Stimulated activated CD4-positive, alpha-beta T cell treated with anti-CD3 and anti-CD28 coated beads, Interleukin-15, amount 100 ng/mL, for 24 hours (primary cell): ENCODE measurements around the gene SORBS2.
"Not testable (repeated sequence)": the region's sequence is repeated elsewhere in the genome, so short reads cannot be mapped to it uniquely, and the experiment has no call there.

Experiments used
- DNase-seq: peaks from one replicate; pipeline ENCODE4 v3.0.0-alpha.2; 2020

SORBS2 gene

DNA sequence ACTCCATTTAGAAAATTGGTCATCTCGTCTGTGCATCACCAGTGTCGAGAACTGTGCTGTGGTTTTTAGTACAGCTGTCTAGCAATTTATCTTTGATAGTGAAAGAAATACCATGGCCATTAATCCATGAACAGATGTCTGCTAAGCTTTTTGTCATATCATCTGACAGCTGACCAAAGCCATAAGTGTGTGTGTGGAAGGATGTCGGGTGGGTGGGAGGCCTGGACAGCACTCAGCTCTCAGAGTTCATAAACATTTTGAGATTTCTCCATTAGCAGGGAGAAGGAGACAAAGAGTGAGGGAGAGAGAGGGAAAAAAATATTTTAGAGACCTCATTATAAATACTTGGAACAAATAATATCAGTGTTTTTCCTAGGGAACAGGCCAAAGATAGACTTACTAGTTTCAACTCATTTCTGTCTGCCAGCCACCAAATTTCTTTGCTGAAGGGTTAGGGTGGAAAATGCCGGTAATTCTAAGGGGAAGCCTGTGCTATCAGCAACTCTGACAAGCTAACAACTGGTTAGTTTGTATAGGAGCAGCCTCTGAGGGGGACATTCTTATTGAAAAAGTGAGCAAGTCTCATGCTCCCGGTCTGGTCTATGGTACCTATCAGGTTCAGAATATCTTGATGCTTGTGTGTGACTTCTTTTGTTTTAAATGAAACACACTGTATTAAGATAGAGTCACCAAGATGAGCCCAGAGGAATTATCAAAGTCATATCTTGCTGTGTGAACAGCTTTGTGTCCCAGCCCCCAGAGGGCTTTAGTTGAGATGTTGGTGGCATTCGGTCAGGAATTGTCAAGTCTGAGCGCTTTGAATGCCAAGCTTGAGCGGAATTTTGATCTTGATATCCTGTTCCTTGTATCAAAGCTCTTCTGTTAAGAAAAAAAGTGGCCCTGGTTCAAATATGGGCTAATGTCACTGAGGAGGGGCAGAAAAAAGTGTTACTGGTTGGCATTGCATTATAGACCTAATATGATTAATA lies 234.7 kb downstream of the SORBS2 start:
- DNase-seq: no peak

DNA sequence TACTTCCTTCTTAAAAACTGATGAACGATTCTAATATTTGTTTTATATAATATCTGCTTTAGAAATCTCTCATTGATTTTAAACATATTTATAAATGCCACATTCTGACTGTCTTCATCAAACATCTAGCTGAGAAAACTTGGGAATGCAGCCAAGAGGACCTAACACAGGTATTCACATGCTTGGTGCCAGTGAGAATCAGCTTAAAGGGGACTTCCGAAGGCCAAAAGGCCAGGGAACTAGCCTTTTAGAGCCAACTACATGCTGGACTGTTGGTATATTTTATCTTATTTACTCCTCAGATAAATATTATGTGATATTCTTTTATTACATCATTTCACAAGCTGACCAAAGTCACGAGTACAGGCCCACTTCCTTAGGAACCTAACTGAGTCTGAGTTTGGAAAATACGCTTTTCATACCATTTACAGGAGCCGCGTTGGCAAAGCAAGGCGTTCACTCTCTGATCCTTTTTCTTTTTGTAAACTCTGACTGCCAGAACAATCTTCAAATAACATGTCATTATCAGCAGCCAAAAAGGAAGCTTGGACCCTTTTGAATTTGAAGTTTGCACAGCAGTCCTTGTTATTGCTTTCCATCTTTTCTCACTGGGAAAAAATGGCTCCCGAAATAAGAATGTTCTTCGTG lies 235.6 kb downstream of the SORBS2 start:
- DNase-seq: no peak

DNA sequence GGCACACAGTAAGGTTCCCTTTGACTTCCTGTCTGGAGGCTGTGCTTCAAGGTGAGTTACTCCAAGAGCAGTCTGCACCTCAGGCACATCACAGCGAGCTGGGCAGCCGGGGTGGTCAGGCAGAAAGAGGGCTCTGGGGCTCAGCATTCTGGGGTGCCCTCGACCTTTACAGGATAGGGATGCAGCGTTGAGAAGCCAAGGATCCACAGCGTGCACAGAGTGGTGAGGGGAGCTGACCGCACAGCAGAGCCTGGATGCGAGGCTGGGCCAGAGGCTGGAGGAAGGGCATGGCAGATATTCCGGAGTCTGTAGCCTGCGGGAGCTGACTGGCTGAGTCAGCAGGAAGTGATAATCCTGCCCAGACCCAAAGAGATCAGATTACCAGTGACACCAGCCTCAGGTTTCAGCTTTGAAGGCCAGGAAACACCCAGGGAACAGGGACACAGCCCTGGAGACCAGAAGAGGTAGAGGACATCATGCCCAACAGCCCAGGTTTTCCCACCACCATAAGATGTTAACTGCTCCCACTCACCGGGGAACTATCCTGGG lies 238.3 kb downstream of the SORBS2 start:
- no peak for DNase-seq

DNA sequence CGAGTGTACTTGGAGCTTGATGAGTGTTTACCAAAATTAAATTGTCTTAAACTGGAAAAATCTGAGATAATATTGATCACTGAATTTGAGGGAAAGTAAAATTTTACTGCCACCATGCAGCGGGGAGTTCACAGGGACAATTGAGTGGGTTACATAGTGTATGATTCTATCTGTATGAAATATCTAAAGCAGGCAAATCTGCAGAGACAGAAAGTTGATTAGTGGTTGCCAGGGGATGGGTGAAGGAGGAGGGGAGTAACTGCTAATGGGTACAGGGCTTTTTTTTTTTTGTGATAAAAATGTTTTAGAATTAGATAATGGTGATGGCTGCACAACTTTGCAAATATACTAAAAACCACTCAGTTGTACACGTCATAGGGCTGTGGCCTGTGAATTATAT lies 241.3 kb downstream of the SORBS2 start:
- no peak for DNase-seq

DNA sequence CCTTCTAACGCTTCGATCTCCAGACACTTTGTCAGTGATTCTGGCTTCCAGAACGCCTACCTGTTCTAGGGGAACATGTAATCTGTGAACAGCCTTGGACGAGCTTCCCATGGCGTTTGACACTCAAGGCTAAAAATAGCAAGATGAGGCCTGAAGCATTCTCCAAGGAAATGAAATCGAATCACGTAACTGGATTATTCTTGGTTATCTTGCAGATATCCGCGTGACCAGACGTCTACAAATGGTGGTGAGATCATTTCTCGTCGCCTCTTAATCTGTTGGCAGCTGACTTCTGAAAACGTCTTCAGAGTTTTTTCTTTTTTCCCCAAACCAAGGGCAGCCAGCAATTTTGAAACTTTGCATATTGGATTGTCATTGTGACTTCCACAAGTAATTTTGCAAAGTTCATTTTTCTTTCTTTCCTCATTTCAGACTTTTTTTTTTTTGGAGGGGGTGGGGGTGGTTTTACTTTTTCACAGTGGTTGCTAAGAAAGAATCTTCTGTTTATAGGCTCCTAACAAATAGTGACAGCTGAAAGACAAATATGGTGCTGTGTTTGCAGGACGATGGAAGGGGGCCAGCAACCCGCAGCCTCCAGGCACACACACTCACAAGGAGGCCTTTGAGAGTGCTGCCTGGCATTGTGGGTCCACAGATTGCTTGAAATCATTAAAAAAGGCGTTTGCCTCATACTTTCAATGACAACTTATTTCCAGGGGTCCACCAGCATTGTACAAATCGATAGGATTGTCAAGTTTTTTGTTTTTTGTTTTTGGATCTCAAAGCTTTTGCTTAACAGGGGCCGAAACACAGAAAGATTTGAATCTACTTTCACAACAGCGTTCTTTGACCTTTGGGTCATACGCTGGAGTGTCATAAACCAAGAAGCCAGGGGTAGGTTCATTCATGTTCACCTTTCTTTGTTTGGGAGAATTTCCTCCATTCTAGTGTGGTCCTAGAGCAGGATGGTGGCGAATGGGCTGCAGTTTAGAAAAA lies 244.3 kb downstream of the SORBS2 start:
- DNase-seq: no peak

DNA sequence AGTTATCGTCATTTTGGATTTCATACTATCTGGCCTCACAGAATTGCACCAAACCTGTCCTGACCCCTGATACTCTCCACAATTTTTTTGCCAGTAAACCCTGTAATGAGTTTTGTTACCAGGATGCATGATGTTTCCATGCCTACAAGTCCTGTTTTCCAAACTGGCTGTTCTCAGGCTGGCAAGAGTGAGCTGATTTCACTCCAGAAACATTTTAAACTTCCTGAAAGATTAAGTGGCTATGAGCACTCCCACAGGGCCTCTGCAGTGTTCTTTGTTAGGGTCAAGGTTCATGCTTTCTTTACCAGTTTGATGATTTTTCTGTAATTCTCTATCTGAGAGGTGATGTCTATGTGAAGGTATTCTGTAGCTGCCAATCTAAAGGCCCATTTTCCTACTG lies 245.0 kb downstream of the SORBS2 start:
- no peak for DNase-seq

DNA sequence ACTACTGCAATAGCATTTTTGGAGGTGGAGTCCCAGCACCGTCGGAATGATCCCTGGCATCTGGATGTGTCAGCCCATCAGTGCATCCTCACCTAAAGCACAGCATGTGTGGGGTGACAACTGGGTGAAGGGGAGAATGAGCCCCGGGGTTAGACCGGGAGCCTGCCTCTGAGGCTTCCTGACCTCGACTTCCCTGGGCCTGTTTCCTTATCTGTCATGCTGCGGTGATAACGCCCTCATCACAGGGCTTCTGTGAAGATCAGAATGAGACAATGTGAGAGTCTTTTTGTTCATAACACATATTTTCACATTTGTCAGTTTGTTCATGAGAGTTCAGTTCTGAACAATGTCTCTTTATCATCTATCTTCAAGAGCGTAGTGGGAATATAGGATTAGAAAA lies 245.6 kb downstream of the SORBS2 start:
- peak; percentile 13 for DNase-seq

DNA sequence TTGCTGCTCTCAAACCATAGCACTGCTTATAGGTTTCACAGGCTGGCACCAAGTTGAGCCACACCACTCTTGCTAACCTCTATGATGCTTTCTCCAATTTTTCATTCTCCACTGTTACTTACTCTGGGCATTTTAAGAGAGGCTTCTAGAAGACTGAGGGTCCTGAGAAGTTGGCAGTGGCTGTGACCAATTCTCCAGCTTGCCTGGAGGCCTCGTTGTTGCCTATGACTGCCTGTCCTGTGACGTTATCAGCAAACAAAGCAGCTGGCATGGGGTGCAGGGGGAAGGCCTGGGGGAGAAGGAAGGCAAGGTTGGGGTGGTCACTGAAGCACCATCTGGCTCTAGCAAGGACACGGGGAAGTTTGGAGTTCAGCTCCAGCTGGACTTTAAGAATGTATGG lies 246.3 kb downstream of the SORBS2 start:
- DNase-seq: no peak

DNA sequence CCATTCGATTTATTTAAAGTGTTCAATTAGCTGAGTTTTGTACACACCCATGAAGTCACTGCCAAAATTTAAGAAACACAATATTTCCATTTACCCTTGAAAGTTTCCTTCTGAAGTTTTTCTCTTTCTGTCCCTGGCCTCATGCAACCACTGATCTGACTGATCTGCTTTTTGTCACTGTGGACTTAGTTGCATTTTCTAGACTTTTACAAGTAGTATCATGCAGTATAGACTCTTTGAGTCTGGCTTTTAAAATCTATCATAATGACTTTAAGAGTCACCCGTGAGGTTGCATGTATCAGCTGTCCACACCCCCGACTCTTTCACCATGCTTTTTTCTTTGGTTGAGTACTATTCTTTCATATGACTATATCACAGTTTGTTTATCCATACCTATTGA lies 247.6 kb downstream of the SORBS2 start:
- DNase-seq: no peak

DNA sequence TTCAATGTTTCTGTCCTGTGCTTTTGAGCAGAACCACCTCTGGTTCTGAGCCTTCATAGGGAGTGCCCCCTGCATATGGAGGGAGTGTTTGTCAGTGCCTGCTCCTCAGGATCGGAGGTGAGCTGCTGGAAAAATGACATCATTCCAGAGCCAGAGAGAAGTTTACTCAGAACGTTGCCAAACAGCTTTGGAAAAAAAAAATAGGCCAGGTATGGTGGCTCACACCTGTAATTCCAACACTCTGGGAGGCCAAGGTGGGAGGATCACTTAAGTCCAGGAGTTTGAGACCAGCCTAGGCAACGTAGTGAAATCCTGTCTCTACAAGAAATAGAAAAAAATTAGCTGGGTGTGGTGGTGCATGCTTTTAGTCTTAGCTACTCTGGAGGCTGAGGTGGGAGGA lies 249.5 kb downstream of the SORBS2 start:
- no peak for DNase-seq

DNA sequence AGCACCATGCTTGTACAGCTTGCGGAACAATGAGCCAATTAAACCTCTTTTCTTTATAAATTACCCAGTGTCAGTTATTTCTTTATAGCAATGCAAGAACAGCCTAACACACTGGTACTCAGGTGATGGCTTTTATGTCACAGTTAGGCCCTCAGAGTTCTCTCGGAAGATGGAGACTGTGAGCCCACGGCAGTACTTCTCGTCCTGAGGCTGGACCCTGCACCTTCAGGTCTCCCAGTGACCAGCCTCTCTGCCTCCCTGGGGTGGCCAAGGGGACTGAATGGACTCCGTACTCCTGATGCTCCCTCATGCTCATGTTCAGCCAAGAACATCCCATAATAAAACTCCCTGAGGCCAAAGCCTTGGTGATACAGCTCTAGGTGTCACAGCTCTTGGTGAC lies 251.7 kb downstream of the SORBS2 start:
- no peak for DNase-seq

DNA sequence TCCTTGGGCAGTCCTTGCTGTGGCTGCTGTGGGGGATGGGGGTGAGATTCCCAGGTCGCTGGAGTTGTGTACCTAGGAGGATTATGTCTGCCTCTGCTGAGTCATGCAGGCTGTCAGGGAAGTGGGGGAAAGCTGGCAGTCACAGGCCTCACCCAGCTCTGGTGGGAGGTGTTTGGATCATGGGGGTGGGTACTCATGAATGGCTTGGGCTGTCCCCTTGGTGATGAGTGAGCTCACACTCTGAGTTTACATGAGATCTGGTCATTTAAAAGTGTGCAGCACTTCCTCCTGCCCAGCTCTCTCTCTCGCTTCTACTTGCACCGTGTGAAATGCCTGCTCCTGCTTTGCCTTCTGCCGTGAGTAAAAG lies 252.1 kb downstream of the SORBS2 start:
- no peak for DNase-seq

DNA sequence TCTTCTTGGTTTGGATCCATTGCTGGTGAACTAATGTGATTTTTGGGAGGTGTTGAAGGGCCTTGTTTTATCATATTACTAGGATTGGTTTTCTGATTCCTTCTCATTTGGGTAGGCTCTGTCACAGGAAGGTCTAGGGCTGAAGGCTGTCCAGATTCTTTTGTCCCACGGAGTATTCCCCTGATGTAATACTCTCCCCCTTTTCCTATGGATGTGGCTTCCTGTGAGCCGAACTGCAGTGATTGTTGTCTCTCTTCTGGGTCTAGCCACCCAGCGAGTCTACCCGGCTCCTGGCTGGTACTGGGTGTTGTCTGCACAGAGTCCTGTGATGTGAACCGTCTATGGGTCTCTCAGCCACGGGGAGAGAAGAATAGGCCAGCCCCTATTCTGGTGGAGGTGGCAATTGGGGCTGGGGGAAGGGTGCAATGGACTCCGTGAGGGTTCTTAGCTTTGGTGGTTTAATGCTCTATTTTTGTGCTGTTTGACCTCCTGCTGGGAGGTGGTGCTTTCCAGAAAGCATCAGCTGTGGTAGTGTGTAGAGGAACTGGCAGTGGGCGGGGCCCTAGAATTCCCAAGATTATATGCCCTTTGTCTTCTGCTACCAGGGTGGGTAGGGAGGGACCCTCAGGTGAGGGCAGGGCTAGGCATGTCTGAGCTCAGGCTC lies 252.6 kb downstream of the SORBS2 start:
- not testable (repeated sequence) for DNase-seq

DNA sequence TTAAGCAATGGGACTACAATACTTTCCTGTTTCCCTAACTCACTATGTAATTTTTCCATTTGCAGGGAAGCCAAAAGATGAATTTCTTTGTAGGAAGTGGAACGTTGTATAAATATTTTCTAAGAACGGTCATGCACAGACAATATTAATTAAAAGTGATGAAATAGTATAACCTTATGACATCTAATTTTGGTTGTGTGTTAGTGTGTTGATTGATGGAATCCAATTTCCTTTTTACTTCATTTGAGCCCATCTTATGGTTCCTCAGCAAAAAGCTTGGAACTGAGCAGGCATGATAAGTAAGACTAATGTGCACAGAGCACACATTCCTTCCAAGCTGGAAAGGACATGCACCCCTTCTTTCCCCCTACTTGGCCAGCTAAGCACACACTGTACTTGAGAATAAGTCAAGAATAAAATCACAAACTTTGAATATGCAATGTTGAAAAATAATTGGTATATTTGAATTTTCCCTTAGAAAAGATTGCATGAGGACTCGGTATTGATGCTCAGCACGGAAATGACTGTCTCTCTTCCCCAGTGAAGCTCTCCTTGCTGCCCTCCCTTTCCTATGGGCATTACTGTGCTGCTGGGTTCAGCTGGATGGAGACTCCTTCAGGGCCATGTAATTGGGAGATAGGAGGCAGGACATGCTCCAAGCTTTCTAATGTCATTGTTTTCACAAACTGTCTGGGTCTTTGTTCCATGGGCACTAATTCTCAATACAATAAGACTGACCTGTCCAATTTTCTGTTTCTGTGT lies 257.4 kb downstream of the SORBS2 start:
- DNase-seq: no peak

DNA sequence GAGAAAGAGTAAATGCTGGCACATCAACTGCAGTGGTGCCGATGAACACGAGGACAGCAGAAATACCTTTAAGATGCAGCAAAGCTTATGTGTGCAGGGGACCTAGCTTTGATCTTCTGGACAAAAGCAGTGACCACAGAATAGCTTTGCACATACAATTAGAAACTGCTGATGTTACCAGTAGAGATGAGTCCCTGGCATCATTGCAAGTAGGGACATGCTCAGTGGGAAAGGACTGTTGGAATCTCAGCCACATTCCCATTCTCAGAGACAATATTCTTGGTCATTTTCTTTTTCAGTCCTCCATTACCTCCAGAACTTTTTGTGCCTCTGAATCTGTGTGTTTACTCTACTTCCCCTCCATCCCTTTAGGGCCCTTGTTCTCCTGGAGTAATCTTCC lies 259.7 kb downstream of the SORBS2 start:
- no peak for DNase-seq

DNA sequence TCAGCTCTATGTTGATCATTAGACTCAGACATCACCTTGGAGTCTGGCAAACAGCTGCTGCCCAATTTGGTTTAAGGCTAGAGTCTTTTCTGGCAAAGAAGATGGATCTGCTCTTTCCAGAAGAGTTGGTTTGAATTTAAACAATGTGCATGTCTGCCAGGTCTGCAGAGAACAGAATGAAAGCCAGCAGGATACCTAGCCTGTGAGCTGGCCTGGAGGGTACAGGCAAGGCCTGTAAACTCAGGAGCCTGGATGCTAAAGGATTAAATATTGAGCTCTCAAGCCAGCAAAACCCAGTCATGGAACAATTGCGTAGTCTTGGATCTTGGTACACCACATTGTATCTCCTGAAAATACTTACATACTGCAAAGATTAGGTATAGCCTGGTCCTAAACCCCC lies 261.1 kb downstream of the SORBS2 start:
- DNase-seq: no peak

DNA sequence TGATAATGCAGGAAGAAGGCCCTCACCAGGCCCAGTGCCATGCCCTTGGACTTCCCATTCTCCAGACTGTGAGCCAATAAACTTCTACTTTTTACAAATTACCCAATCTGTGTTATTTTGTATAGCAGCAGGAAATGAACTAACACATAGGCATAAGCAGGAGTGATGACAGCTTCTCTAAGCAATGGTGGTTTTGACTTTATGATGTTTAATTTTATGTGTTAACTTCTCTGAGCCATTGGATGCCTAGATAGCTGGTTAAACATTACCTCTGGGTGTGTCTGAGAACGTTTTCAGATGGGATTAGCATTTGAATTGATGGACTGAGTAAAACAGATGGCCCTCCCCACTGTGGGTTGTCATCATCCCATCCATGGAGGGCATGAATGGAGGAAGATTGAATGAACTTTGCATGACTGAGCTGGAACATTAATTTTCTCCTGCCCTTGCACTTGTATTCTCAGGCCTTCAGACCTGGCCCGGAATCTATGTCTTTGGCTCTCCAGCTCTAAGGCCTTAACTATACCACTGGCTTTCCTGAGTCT lies 262.8 kb downstream of the SORBS2 start:
- no peak for DNase-seq

DNA sequence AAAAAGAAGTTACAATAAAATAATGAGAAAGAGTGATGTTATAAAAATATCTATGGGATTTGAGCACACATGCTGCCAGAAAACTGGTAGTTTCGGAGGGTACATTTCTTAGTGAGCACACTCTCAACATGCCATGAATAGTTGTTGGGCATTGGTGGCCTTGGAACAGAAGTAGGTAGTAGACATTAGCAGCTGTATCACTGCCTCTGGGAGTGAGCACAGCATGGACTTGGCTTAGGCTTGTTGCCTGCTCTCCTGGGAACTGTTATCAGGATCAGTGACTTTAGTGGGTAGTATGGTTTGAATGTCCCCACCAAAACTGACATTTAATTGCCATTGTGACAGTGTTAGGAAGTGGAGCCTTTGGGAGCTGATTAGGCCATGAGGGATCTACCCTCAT lies 263.4 kb downstream of the SORBS2 start:
- DNase-seq: no peak

DNA sequence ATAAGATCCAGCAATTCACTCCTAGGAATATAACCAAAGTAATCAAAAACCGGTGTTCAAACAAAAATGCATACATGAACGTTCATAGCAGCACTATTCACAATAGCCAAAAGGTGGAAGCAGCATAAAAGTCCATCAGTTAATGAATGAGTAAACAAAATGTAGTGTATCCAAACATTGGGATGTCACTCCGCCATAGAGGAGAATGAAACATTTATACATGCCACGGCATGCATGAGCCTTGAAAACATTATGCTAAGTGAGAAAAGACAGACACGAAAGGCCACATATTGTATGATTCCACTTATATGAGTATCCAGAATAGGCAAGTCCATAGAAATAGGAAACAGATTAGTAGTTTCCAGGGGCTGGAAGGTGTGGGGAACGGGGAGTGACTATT lies 265.7 kb downstream of the SORBS2 start:
- no peak for DNase-seq

DNA sequence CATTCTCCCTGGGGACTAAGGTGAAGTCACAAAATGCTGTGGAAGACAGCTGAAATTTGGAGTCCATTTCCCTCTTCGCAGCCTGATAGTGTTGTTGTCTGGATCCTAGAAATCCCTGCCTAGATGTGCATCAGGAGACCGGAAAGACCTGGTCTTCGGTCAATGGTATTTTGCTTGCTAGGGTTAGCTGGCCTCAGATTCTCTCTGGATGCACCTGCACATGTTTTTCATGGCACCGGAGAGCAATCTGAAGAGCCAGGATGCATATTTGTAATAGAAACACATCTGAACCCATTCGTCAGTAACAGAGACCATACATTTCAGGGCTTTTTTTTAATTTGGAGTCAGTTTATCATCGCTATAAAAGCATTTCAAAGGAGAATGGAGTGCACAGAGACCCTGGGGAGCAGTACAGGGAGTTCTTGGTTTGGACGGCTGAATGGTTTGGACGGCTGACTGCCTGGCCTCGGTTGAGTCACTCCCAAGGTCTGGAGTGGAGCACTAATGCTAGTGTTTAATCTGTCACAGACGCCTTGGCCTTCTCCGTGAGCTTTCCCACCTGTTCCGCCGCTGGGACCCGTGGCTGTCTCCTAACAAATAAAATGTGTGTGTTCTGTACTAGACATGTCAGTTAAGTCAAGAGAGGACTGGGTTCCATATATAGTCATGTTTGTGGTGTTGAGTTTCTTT lies 269.2 kb downstream of the SORBS2 start:
- no peak for DNase-seq
